Stomach smooth muscle (tissue), 2 donors: ENCODE measurements around the gene PLK3.
A peak's percentile ranks its signal among the peaks of the same experiment; 100 is the strongest.
"Not testable (repeated sequence)": the region's sequence is repeated elsewhere in the genome, so short reads cannot be mapped to it uniquely, and the experiment has no call there.

ENCODE experiments used
- H3K27ac ChIP-seq: one replicate; pipeline ENCODE4 v1.7.0; 2013; ENCODE audit warnings: mild to moderate bottlenecking, low read length, inconsistent platforms
- H3K27me3 ChIP-seq, 2 donors: one replicate each; pipeline ENCODE4 v1.7.0; 2013; ENCODE audit warnings: low read length in 2 of 2; ENCODE audit not compliant: insufficient read depth in 2 of 2, control insufficient read depth in 1 of 2
- H3K36me3 ChIP-seq, 2 donors: one replicate each; pipeline ENCODE4 v1.7.0; 2013; ENCODE audit warnings: low read length in 2 of 2; ENCODE audit not compliant: control insufficient read depth in 2 of 2, insufficient read depth in 2 of 2
- H3K4me1 ChIP-seq: one replicate; pipeline ENCODE4 v1.7.0; 2013; ENCODE audit warnings: low read length; ENCODE audit not compliant: control insufficient read depth, insufficient read depth
- H3K4me3 ChIP-seq, 2 donors: one replicate each; pipeline ENCODE4 v1.7.0; 2013; ENCODE audit warnings: low read length in 2 of 2
- H3K9ac ChIP-seq, 2 donors: one replicate each; pipeline ENCODE4 v1.7.0; 2013; ENCODE audit warnings: low read length in 2 of 2, mild to moderate bottlenecking in 1 of 2
- H3K9me3 ChIP-seq, 2 donors: one replicate each; pipeline ENCODE4 v1.7.0; 2013; ENCODE audit warnings: low read length in 2 of 2; ENCODE audit not compliant: control insufficient read depth in 2 of 2
- donor health status: healthy.
- donor health status: Pancreatic carcinoma.

Gene PLK3

DNA sequence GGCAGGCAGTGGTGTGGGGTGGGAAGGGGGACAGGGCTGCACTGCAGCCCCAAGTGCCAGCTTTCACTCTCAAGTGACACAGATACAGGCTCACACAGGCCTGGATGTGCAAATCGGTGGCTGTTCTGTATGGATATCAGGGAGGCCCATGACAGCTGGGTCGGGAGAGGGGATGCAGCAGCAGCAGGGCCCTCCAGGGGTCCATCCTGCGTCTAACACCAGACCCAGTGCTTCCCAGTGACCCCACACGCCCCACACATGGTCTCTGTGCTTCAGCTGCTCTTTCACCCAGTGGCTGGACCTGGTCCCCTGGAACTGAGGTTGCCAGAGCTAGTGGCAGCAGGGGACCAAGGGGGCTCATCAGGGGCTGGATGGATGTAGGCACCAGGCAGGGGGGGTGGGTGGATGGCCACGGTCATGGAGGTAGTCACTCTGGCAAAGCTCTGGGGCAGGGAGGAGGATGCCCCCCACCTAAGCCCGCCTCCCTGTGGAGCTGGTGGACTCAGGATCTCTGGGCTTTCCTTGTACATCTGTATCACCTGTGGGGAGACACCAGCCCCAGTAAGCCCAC lies 22.0 kb downstream of the PLK3 start:
- H3K4me1 ChIP-seq, result peaks cover 19% of the 10 kb centered on the region
- H3K27ac ChIP-seq, result no peak overlapping the region
- peaks cover 0 to 9% of the 10 kb centered on the region in 2 donors for H3K36me3 ChIP-seq
- H3K27me3 ChIP-seq, result no peaks in the 10 kb centered on the region
- no peak overlapping the region for H3K9ac ChIP-seq
- no peak overlapping the region for H3K4me3 ChIP-seq
- no peaks in the 10 kb centered on the region for H3K9me3 ChIP-seq

DNA sequence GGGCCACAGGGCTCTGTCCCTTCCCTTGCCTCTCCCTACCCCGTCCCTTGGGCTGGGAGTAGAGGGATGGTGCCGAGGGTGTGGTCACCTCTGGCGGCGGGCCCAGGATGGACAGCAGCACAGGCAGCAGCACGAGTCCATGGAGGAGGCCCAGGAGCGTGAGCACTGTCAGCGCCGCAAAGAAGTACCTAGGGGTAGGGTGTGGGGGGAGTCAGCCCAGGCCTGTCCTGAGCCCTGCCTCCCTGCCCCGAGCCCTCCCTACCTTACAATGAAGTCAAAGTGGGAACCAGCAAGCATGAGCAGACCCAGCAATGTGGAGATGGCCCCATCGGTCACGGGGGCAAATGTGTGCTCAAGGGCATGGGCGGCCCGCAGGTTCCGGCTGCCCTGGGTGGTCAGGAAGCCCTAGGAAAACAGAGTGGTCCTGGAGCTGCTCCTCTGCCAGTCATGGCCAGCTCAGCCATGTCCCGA lies 22.8 kb downstream of the PLK3 start:
- H3K4me1 ChIP-seq, result peaks cover 19% of the 10 kb centered on the region
- H3K36me3 ChIP-seq, result peaks cover 2 to 12% of the 10 kb centered on the region in 2 donors
- H3K4me3 ChIP-seq, result no peak overlapping the region
- H3K27ac ChIP-seq, result no peak overlapping the region
- no peaks in the 10 kb centered on the region for H3K27me3 ChIP-seq
- no peaks in the 10 kb centered on the region for H3K9me3 ChIP-seq
- no peak overlapping the region for H3K9ac ChIP-seq

DNA sequence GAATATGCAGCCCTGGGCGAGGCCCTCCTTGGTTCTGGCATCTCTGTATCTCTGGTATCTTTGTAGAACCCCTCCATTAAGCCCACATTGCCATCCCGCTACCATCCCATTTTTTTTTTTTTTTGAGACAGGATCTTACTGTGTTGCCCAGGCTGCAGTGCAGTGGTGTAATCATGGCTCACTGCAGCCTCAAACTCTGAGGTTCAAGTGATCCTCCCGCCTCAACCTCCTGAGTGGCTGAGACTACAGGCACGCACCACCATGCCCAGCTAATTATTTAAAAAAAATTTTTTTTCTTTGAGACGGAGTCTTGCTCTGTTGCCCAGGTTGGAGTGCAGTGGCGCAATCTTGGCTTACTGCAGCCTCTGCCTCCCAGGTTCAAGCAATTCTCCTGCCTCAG lies 24.2 kb downstream of the PLK3 start:
- H3K4me3 ChIP-seq, H3K27ac ChIP-seq, H3K27me3 ChIP-seq, H3K9me3 ChIP-seq, H3K9ac ChIP-seq: not testable (repeated sequence)
- Histone ChIP-seq H3K36me3 (peaks cover 7 to 13% of the 10 kb centered on the region in 2 donors), H3K4me1 (peaks cover 15% of the 10 kb centered on the region)

DNA sequence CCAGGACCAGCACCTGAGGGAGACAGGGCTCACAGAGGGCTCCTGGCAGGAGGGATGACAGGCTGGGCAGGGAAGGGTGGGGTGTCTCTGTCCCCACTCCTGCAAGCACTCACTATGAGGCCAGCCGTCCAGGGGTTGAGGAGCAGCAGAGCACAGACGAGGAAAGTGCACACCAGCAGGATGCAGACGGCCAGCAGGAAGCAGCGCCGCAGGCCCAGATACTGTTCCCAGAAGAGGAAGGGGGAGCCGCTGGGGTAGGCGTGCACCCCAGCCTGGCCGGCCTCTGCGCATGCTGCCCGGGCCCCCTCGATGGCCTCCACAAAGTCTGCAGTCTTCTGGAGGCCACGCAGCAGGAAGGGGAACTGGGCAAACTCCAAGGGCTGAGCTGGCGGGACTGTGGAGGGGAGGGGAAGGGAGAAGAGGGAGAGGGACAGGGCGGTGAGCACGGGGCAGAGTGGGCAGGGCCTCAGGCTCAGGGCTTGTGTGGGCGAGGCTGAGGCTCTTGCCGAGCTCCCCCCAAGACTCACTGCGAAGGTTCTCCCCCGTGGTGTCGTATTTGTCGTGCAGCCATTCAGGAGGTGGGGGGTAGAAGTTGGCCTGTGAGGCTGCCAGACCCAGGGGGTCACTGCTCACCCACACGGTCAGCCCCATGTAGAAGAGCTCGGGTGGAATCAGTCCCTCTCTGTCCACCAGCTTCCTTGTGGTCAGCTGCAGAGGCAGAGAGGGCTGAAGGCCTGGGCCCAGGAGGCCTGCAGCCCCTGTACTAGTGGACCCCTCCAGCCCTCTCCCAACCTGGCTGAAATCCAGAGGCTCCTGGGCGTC lies 26.4 kb downstream of the PLK3 start:
- Histone ChIP-seq H3K36me3 (peaks cover 7 to 15% of the 10 kb centered on the region in 2 donors), H3K9ac (no peak overlapping the region), H3K4me3 (peak overlapping the region in 1 of 2 donors; percentile 15), H3K27me3 (no peaks in the 10 kb centered on the region), H3K27ac (no peak overlapping the region), H3K9me3 (no peaks in the 10 kb centered on the region), H3K4me1 (no peaks in the 10 kb centered on the region)

DNA sequence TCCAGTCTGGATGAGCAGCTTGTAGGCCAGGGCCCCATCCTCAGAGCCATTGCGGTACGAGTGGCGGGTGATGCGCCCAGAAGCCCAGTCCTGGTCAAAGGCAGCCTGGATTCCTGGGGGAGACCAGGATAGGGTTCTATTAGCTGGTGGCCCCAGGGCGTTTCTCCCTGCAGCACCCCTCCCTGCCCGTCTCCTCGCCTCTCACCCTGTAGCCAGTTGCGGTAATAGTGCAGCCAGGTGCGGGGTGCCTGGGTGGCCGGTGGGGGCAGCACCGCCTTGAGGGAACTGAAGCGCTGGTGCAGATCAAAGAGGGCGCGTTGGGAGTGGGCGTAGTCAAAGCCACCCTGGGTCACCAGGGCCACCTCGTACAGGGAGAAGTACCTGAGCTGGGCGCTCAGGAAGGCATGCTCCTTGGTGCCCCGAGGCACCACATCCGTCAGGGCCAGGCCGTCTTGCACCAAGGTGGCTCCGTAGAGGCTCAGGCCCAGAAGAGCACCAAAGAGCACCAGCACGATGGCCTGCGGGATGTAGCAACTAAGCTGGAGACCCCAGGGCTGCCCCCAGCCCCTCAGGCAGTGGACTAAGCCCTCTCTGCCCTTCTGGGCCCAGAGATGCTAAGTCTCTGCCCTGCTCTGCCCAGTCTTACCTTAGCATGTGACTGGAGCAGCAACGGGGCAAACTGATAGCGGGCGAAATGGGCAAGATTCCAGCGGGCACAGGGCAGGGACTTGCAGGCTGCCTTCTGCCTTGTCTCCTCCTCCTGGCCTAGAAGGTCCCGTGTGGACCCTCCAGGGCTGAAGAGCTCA lies 27.2 kb downstream of the PLK3 start:
- H3K9ac ChIP-seq, result no peak overlapping the region
- H3K4me1 ChIP-seq, result peaks cover 2% of the 10 kb centered on the region
- no peaks in the 10 kb centered on the region for H3K9me3 ChIP-seq
- H3K27ac ChIP-seq, result no peak overlapping the region
- H3K36me3 ChIP-seq, result peaks cover 11 to 14% of the 10 kb centered on the region in 2 donors
- H3K27me3 ChIP-seq, result no peaks in the 10 kb centered on the region
- no peak overlapping the region for H3K4me3 ChIP-seq

DNA sequence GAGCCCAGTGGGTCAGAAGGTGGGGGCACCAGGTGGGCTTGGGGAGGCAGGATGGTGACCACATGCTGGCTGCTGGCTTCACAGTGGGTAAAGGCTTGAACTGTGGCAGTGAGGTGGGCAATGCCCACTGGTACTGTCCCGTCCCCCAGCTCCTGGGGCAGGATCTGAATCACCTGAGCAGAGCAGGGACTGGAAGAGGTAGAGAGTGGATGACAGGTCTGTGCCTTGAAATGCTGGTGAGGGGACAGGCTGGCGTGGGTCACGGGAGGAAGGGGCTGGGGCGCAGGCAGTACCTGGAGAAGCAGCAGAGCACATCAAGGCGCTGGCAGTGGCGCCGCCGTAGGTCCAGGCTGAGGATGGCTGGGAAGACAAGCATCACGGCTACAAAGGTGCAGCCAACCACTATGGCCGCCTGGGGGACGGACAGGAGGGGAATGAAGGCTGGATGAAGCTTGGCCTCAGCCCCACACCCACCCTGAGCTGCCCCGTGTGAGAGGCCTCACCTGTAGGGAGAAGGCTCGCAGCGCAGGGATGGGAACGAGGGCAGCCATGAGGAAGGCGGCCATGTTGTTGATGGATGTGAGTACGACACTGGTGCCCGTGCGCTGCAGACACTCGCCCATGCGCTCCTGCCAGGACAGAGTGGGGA lies 27.9 kb downstream of the PLK3 start:
- no peaks in the 10 kb centered on the region for H3K27me3 ChIP-seq
- peaks cover 3% of the 10 kb centered on the region for H3K4me1 ChIP-seq
- no peak overlapping the region for H3K27ac ChIP-seq
- H3K36me3 ChIP-seq, result peaks cover 11 to 13% of the 10 kb centered on the region in 2 donors
- no peak overlapping the region for H3K9ac ChIP-seq
- no peak overlapping the region for H3K4me3 ChIP-seq
- H3K9me3 ChIP-seq, result no peaks in the 10 kb centered on the region

DNA sequence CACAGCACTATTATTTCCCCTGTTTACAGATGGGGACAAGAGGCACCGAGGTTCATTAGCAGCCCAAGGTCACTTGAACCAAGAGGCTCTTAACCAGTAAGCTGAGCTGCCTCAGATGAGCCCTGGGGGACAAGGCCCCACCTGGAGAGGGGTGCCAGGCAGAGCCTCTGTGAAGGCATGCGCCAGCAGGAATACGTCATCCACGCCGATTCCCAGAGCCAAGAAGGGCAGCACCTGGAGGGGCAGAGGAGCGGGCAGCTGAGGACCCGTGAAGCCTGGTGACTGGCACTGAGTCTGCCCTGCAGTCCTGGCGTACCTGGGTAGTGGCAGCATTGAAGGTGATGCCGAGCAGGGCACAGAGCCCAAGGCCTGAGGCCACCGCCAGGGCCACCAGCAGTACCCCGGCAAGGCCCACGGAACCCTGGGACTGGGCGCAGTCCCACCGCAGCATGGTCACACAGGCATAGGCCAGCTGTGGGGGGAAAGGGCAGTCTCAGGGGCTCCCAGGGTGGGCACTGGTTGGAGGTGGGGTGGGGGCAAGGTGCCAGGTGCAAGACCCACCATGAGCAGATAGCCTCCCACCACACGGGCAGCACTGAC lies 28.8 kb downstream of the PLK3 start:
- peaks cover 3% of the 10 kb centered on the region for H3K4me1 ChIP-seq
- no peaks in the 10 kb centered on the region for H3K9me3 ChIP-seq
- H3K36me3 ChIP-seq, result peaks cover 11% of the 10 kb centered on the region in 2 donors
- no peak overlapping the region for H3K4me3 ChIP-seq
- no peak overlapping the region for H3K27ac ChIP-seq
- no peaks in the 10 kb centered on the region for H3K27me3 ChIP-seq
- no peak overlapping the region for H3K9ac ChIP-seq

DNA sequence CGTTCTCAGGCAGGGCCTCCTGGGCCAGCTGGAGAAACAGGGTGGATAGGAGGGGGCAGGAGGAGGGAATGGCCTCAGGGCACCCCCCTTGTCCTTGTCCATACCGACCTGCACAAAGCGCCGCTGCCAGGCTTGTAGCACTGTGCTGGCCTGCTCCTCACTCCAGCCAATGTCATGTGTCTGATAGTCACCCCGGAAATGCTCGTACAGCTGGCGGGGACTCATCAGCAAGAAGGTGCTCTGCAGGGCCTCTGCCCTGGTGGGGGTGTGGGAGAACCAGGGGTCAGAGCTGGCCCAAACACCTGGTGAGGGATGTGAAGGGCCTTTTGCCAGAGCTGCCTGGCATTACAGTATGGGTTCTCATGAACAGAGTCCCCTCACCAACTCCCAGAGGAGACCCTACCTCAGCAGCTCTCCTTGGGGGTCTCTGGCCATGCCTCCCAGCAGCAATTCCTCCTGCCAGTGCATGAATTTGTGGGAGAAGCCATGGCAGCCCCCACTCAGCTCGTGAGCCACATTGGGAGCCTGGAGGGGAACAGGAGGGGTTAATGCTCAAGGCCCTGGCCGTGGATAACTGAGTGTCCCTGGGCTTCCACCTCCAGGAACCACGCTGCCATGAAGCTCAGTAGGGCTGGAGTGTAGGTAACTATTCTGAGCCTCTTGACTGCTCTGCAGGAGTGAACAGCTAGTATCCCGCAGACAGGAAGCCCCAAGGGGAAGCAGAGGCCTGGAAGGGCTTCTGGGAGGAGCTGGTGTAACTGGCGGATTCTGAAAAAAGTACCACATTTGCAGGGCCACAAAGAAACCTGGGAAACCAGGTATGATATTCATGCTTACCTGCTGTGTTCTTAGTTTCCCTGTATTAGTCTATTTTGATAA lies 29.6 kb downstream of the PLK3 start:
- Histone ChIP-seq H3K9ac (no peak overlapping the region), H3K9me3 (no peaks in the 10 kb centered on the region), H3K27me3 (no peaks in the 10 kb centered on the region), H3K4me3 (no peak overlapping the region), H3K4me1 (peaks cover 3% of the 10 kb centered on the region), H3K27ac (no peak overlapping the region), H3K36me3 (peaks cover 14% of the 10 kb centered on the region in 2 donors)

DNA sequence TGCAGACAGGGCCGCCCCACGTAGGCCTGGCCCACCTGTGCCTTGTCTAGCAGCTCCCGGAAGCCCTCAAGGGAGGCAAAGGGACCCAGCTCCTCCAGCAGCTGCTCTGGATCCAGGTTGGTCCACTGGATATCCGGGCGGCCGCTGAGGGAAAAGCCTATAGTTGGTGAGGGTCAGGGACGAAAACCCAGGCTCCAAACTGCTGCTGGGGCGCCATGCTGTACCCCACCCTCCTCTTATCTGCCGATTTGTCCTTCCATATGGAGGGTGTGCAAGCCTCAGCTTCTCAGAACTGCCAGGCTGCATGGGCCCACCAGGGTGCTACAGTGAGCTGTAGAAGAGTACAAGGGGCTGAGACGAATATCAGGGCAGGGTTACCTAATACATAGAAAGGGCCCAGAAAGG lies 30.7 kb downstream of the PLK3 start:
- Histone ChIP-seq H3K27me3 (no peaks in the 10 kb centered on the region), H3K9me3 (no peaks in the 10 kb centered on the region), H3K9ac (no peak overlapping the region), H3K27ac (no peak overlapping the region), H3K36me3 (peaks cover 14 to 16% of the 10 kb centered on the region in 2 donors), H3K4me3 (no peak overlapping the region), H3K4me1 (peaks cover 6% of the 10 kb centered on the region)
